HG03342 (cell line): ENCODE measurements around the gene RASAL2.

Experiments
- ATAC-seq: cut with Tn5 transposase; IDR thresholded peaks from one replicate; pipeline ENCODE4 v1.9.1; 2021; ENCODE audit warnings: mild to moderate bottlenecking, moderate library complexity; ENCODE audit not compliant: unreplicated experiment

RASAL2 gene

GRCh38 chr1:178483251-178483957 is 389.5 kb downstream of the RASAL2 start:
- no peak for ATAC-seq

GRCh38 chr1:178484698-178485225 is 390.9 kb downstream of the RASAL2 start:
- ATAC-seq = no peak

GRCh38 chr1:178485541-178485981 is 391.7 kb downstream of the RASAL2 start:
- no peak for ATAC-seq

GRCh38 chr1:178486100-178487069 is 392.5 kb downstream of the RASAL2 start:
- no peak for ATAC-seq

GRCh38 chr1:178487070-178487615 is 393.2 kb downstream of the RASAL2 start:
- ATAC-seq = no peak

GRCh38 chr1:178488393-178488792 is 394.5 kb downstream of the RASAL2 start:
- no peak for ATAC-seq

GRCh38 chr1:178489399-178489798 is 395.5 kb downstream of the RASAL2 start:
- no peak for ATAC-seq

- no peak for ATAC-seq
Measured at GRCh38 chr1:178490136-178490535, 396.2 kb downstream of the RASAL2 start.

- no peak for ATAC-seq
Measured at GRCh38 chr1:178490967-178491366, 397.1 kb downstream of the RASAL2 start.

GRCh38 chr1:178491721-178492120 is 397.8 kb downstream of the RASAL2 start:
- no peak for ATAC-seq

- no peak for ATAC-seq
Measured at GRCh38 chr1:178492341-178492740, 398.4 kb downstream of the RASAL2 start.

- no peak for ATAC-seq
Measured at GRCh38 chr1:178493301-178493741, 399.4 kb downstream of the RASAL2 start.

- no peak for ATAC-seq
Measured at GRCh38 chr1:178494569-178494971, 400.7 kb downstream of the RASAL2 start.

GRCh38 chr1:178495158-178495557 is 401.3 kb downstream of the RASAL2 start:
- ATAC-seq = no peak

- no peak for ATAC-seq
Measured at GRCh38 chr1:178495741-178496409, 402.0 kb downstream of the RASAL2 start.

GRCh38 chr1:178496410-178497135 is 402.7 kb downstream of the RASAL2 start, which contains the start of gene CLEC20A:
CLEC20A (minus strand) TSS chr1:178496964; CDS start chr1:178496939, 25 bp downstream.
- no peak for ATAC-seq

GRCh38 chr1:178497903-178498478 is 404.1 kb downstream of the RASAL2 start:
- ATAC-seq = no peak

- ATAC-seq = no peak
Measured at GRCh38 chr1:178498896-178499675, 405.2 kb downstream of the RASAL2 start.
